Body of pancreas (tissue), 4 donors: ENCODE results near the gene KIF17. TPM values are rescaled to one million over a fixed set of nuclear protein-coding genes. Genes with fewer than 3 reads are reported as not detected.

ENCODE experiments used
- ATAC-seq: fragments of 150-250 bp; one replicate; pipeline ENCODE4 v1.9.1; 2016
- DNase-seq, 4 donors: peaks; one replicate each; pipeline ENCODE4 v3.0.0-alpha.2; 2019
- H3K27ac ChIP-seq, 4 donors: fragments of 200-600 bp; sonication (generic); 1 replicate in 3 of 4; 2 replicates in 1 of 4; pipeline versions ENCODE4 v1.5.1 to v1.6.1; 2016 to 2019; ENCODE audit warnings: mild to moderate bottlenecking in 1 of 4, mixed read lengths in 1 of 4, moderate library complexity in 1 of 4
- H3K27me3 ChIP-seq, 2 donors: fragments of 200-600 bp; sonication (generic); one replicate each; pipeline ENCODE4 v1.6.0; 2016; ENCODE audit warnings: mild to moderate bottlenecking in 1 of 2
- H3K36me3 ChIP-seq, 2 donors: fragments of 200-600 bp; sonication (generic); replicated peaks in 1 of 2; 2 replicates each; pipeline ENCODE4 v1.5.1; 2016; ENCODE audit warnings: low read depth in 2 of 2; ENCODE audit not compliant: insufficient read depth in 1 of 2
- H3K4me1 ChIP-seq: fragments of 200-600 bp; sonication (generic); one replicate; pipeline ENCODE4 v1.6.0; 2016
- H3K4me3 ChIP-seq, 2 donors: fragments of 200-600 bp; sonication (generic); 1 replicate in 1 of 2; 2 replicates in 1 of 2; pipeline ENCODE4 v1.5.1; 2016 to 2019
- H3K9me3 ChIP-seq, 3 donors: fragments of 200-600 bp; sonication (generic); 1 replicate in 2 of 3; 2 replicates in 1 of 3; pipeline ENCODE4 v1.5.1; 2016
- CTCF ChIP-seq, 7 experiments: fragments of 450-650 bp in 4 of 7; fragments of 200-600 bp in 3 of 7; sonication (generic) in 3 of 7; IDR thresholded peaks; one replicate each; pipeline ENCODE4 v1.5.1; 2016 to 2019; ENCODE audit warnings: antibody characterized with exemption in 7 of 7
- POLR2A ChIP-seq, 3 donors: fragments of 450-650 bp; IDR thresholded peaks; one replicate each; pipeline ENCODE4 v1.6.1; 2016; ENCODE audit warnings: antibody characterized with exemption in 3 of 3, mild to moderate bottlenecking in 2 of 3
- WGBS, 2 donors: methylation state at CpG; one replicate each; pipeline ENCODE4 v1.1.5; 2017; 5-methylcytosine and 5-hydroxymethylcytosine counted together
- intact Hi-C: fragments of 100-400 bp; cut with DNase I; formaldehyde crosslinking; loops from one replicate; pipeline ENCODE4 v1.15.1; 2023
- total RNA-seq, 2 donors: library from RNA; depleted of rRNA; stranded (reverse); fragments of >200 nt; gene quantifications; one replicate each; pipeline ENCODE4 v1.1.0, GENCODE V29; 2016

Gene KIF17
- total RNA-seq, 2 donors from 2014 or later, result 1.8 TPM; not detected in 1

GRCh38 chr1:20715406-20715805 is 2.4 kb downstream of the KIF17 start:
- no peaks in the 10 kb centered on the region for H3K36me3 ChIP-seq
- no peak for DNase-seq
- intact Hi-C loops, result no loop called here
- ATAC-seq, result no peak
- WGBS, 2 donors, result 80 to 86% methylated on average over 3 to 15 of the region's 15 CpGs
- TF ChIP-seq POLR2A (IDR thresholded peaks at IDR 0.05), result no peak
- TF ChIP-seq CTCF (IDR thresholded peaks at IDR 0.05), result no peak
- H3K27ac ChIP-seq, result no peak overlapping the region
- no peak overlapping the region for H3K4me3 ChIP-seq
- H3K9me3 ChIP-seq, result no peaks in the 10 kb centered on the region
- peaks cover 10% of the 10 kb centered on the region for H3K4me1 ChIP-seq
- no peaks in the 10 kb centered on the region for H3K27me3 ChIP-seq

GRCh38 chr1:20713440-20713839 is 4.4 kb downstream of the KIF17 start:
- Histone ChIP-seq H3K9me3 (no peaks in the 10 kb centered on the region), H3K4me1 (peaks cover 10% of the 10 kb centered on the region), H3K27me3 (no peaks in the 10 kb centered on the region), H3K27ac (no peak overlapping the region), H3K36me3 (no peaks in the 10 kb centered on the region), H3K4me3 (no peak overlapping the region)
- TF ChIP-seq CTCF (IDR thresholded peaks at IDR 0.05) (no peak), POLR2A (IDR thresholded peaks at IDR 0.05) (no peak)
- DNase-seq, result no peak
- no peak for ATAC-seq
- intact Hi-C loops, result no loop called here
- WGBS, 2 donors, result 83 to 87% methylated on average over 5 to 6 of the region's 6 CpGs

- TF ChIP-seq POLR2A (IDR thresholded peaks at IDR 0.05), result no peak
- TF ChIP-seq CTCF (IDR thresholded peaks at IDR 0.05), result no peak
- H3K9me3 ChIP-seq, result no peaks in the 10 kb centered on the region
- H3K4me3 ChIP-seq, result no peak overlapping the region
- H3K4me1 ChIP-seq, result peaks cover 2% of the 10 kb centered on the region
- no peak overlapping the region for H3K27ac ChIP-seq
- no peaks in the 10 kb centered on the region for H3K36me3 ChIP-seq
- 79 to 91% methylated on average over 6 of the region's 6 CpGs for WGBS, 2 donors
- ATAC-seq, result no peak
- H3K27me3 ChIP-seq, result no peaks in the 10 kb centered on the region
- intact Hi-C loops, result no loop called here
- no peak for DNase-seq
Measured at GRCh38 chr1:20712215-20712577, 5.6 kb downstream of the KIF17 start.

- no peak overlapping the region for H3K4me3 ChIP-seq
- H3K36me3 ChIP-seq, result no peaks in the 10 kb centered on the region
- H3K4me1 ChIP-seq, result no peaks in the 10 kb centered on the region
- no peaks in the 10 kb centered on the region for H3K9me3 ChIP-seq
- DNase-seq, result no peak
- TF ChIP-seq POLR2A (IDR thresholded peaks at IDR 0.05) (no peak), CTCF (IDR thresholded peaks at IDR 0.05) (no peak)
- H3K27me3 ChIP-seq, result no peaks in the 10 kb centered on the region
- ATAC-seq, result no peak
- no peak overlapping the region for H3K27ac ChIP-seq
- intact Hi-C loops, result no loop called here
- WGBS, 2 donors, result 81 to 83% methylated on average over 21 to 28 of the region's 29 CpGs
Measured at GRCh38 chr1:20711285-20712214, 6.3 kb downstream of the KIF17 start.
